Heart left ventricle (tissue), 16 donors: ENCODE measurements around the gene TRIM24. TPM values are rescaled to one million over a fixed set of nuclear protein-coding genes. Genes with fewer than 3 reads are reported as not detected.

Source experiments
- ATAC-seq, 4 donors: fragments of 200-7000 bp; cut with Tn5 transposase; one replicate each; pipeline ENCODE4 v1.9.1; 2020 to 2022; ENCODE audit warnings: moderate library complexity in 4 of 4, mild to moderate bottlenecking in 3 of 4, moderate number of reproducible peaks in 1 of 4
- DNase-seq, 5 donors: peaks; one replicate each; pipeline ENCODE4 v3.0.0-alpha.2; 2020
- H3K27ac ChIP-seq, 12 donors: fragments of 200-600 bp; sonication (generic) in 4 of 12; one replicate each; pipeline versions ENCODE4 v1.5.0 to v1.8.0; 2016 to 2022; ENCODE audit warnings: mild to moderate bottlenecking in 2 of 12
- H3K27me3 ChIP-seq, 9 donors: fragments of 200-600 bp; sonication (generic) in 2 of 9; one replicate each; pipeline versions ENCODE4 v1.5.1 to v1.8.0; 2016 to 2022; ENCODE audit warnings: mild to moderate bottlenecking in 3 of 9
- H3K36me3 ChIP-seq, 9 donors: fragments of 200-600 bp; sonication (generic) in 2 of 9; one replicate each; pipeline versions ENCODE4 v1.5.0 to v1.8.0; 2018 to 2022; ENCODE audit warnings: mild to moderate bottlenecking in 2 of 9
- H3K4me1 ChIP-seq, 12 donors: fragments of 200-600 bp; sonication (generic) in 4 of 12; one replicate each; pipeline versions ENCODE4 v1.5.0 to v1.8.0; 2016 to 2022; ENCODE audit warnings: mild to moderate bottlenecking in 3 of 12
- H3K4me3 ChIP-seq, 12 donors: fragments of 200-600 bp; sonication (generic) in 4 of 12; one replicate each; pipeline versions ENCODE4 v1.5.0 to v1.8.0; 2017 to 2022; ENCODE audit warnings: mild to moderate bottlenecking in 9 of 12, moderate library complexity in 4 of 12
- H3K9me3 ChIP-seq, 12 donors: fragments of 200-600 bp; sonication (generic) in 4 of 12; one replicate each; pipeline versions ENCODE4 v1.5.0 to v1.8.0; 2016 to 2022; ENCODE audit warnings: mild to moderate bottlenecking in 1 of 12
- POLR2A ChIP-seq, 2 donors: fragments of 450-650 bp; IDR thresholded peaks; one replicate each; pipeline ENCODE4 v1.6.1; 2017; ENCODE audit warnings: antibody characterized with exemption in 2 of 2, mild to moderate bottlenecking in 2 of 2, moderate library complexity in 2 of 2
- WGBS, 4 donors: extraction: QIAGEN DNeasy Blood & Tissue Kit in 2 of 4; methylation state at CpG; one replicate each; pipeline versions ENCODE4 v1.1.5 to v1.1.7; 2013 to 2018; 5-methylcytosine and 5-hydroxymethylcytosine counted together
- intact Hi-C, 10 donors: fragments of 100-400 bp; cut with DNase I; formaldehyde crosslinking; loops; one replicate each; pipeline versions ENCODE4 v1.11.1 to v1.14.2; 2022
- polyA plus RNA-seq, 2 donors: library from polyadenylated mRNA; stranded (reverse); fragments of 200-250 nt; gene quantifications; one replicate each; pipeline ENCODE4 v1.2.3, GENCODE V29; 2013
- total RNA-seq, 9 donors: library from RNA; depleted of rRNA in 2 of 9; stranded (reverse); fragments of >200 nt in 2 of 9; fragmentation: NEBNext Ultra II Directional in 3 of 9; extraction: Animal tissue kit (Norgen Biotek cat#: 25700) in 3 of 9; gene quantifications; one replicate each; pipeline versions ENCODE4 v1.1.0 to v1.2.4, GENCODE V29; 2016 to 2023
- TF ChIP-seq, protein P1 (sequence below), 12 donors: fragments of 200-600 bp; sonication (generic) in 4 of 12; IDR thresholded peaks; one replicate each; pipeline versions ENCODE4 v1.5.0 to v1.8.0; 2018 to 2022; ENCODE audit warnings: antibody characterized with exemption in 12 of 12, mild to moderate bottlenecking in 5 of 12
- donor health status: ischemic (EF 13 %, LVEDD 7.1; RV severe dilation, severe dysfunction).
- donor health status: healthy with polysubstance abuse.
- donor health status: DM: no; HTN: yes; CAD: no.
- donor health status: DM: no; HTN: no; CAD: no.
- donor health status: ischemic (EF 25% LVEDD 6.9; RV normal size, moderate dysfunction).
- donor health status: ischemic (EF 25% LVEDD 5.7; RV mildly dilated, moderate dysfunction).
- donor health status: healthy.
- donor health status: DM: yes; HTN: yes; CAD: no.
- donor health status: ischemic (EF 35%, LVEDD 5.7; RV mildly dilated, moderate dysfunction).
- donor health status: nonischemic (EF 11% LVEDD 7.7; RV severe dilation, severe dysfunction).
- donor health status: DM: yes; HTN: yes; CAD: no.
- donor health status: PGD.
- donor health status: ischemic (EF 29% LVEDD 5.4; RV normal size, mild dysfunction).
- donor health status: nonischemic (EF 23%, LVEDD 6.1; RV moderate dilation, normal function).

The TRIM24 gene
- total and polyA plus RNA-seq, 11 donors: 9.0 to 27.2 (median 16.8) TPM

DNA sequence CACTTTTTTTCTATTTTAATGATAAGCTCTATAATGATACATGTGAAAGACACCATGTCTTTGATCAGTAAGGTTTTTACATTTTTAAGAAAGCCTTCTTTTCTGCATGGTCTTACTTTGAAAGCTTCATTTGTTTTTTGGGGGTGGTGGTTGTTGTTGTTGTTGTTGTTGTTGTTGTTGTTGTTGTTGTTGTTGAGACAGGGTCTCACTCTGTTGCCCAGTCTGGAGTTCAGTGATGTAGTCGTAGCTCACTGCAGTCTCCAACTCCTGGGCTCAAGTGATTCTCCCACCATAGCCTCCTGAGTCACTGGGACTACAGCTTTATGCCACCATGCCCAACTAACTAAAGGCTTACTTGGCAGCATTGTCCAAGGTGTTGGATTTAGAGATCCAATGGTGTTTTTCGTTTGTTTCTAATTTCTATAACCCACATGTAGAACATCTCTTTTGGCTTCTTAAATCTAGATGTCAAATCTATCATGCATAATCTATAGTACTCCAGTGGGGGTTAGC, 45.4 kb downstream of the TRIM24 start:
- Histone ChIP-seq H3K27ac (no peak overlapping the region), H3K4me1 (peaks cover 0 to 27% (median 0%) of the 10 kb centered on the region in 12 donors), H3K27me3 (no peaks in the 10 kb centered on the region), H3K4me3 (no peak overlapping the region), H3K9me3 (no peaks in the 10 kb centered on the region), H3K36me3 (peaks cover 0 to 22% (median 3%) of the 10 kb centered on the region in 9 donors)
- DNase-seq (no peak), ATAC-seq (no peak)
- 95 to 98% (median 96%) methylated on average over 2 of the region's 2 CpGs for WGBS, 4 donors
- intact Hi-C loops: no loop called here
- TF ChIP-seq, protein P1, sequence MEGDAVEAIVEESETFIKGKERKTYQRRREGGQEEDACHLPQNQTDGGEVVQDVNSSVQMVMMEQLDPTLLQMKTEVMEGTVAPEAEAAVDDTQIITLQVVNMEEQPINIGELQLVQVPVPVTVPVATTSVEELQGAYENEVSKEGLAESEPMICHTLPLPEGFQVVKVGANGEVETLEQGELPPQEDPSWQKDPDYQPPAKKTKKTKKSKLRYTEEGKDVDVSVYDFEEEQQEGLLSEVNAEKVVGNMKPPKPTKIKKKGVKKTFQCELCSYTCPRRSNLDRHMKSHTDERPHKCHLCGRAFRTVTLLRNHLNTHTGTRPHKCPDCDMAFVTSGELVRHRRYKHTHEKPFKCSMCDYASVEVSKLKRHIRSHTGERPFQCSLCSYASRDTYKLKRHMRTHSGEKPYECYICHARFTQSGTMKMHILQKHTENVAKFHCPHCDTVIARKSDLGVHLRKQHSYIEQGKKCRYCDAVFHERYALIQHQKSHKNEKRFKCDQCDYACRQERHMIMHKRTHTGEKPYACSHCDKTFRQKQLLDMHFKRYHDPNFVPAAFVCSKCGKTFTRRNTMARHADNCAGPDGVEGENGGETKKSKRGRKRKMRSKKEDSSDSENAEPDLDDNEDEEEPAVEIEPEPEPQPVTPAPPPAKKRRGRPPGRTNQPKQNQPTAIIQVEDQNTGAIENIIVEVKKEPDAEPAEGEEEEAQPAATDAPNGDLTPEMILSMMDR (IDR thresholded peaks at IDR 0.05): no peak
- no peak for TF ChIP-seq POLR2A (IDR thresholded peaks at IDR 0.05)

- intact Hi-C loops: no loop called here
- no peak for ATAC-seq
- Histone ChIP-seq H3K4me3 (no peak overlapping the region), H3K9me3 (no peaks in the 10 kb centered on the region), H3K27ac (no peak overlapping the region), H3K4me1 (peaks cover 0 to 20% (median 0%) of the 10 kb centered on the region in 12 donors), H3K36me3 (peaks cover 0 to 22% (median 3%) of the 10 kb centered on the region in 9 donors), H3K27me3 (no peaks in the 10 kb centered on the region)
- DNase-seq: no peak
- WGBS, 4 donors: 0 to 41% (median 15%) methylated on average over 1 of the region's 1 CpG
- TF ChIP-seq, protein P1 (IDR thresholded peaks at IDR 0.05): no peak
- TF ChIP-seq POLR2A (IDR thresholded peaks at IDR 0.05): no peak
Observed at GRCh38 chr7:138506764-138507163, 46.7 kb downstream of the TRIM24 start.

DNA sequence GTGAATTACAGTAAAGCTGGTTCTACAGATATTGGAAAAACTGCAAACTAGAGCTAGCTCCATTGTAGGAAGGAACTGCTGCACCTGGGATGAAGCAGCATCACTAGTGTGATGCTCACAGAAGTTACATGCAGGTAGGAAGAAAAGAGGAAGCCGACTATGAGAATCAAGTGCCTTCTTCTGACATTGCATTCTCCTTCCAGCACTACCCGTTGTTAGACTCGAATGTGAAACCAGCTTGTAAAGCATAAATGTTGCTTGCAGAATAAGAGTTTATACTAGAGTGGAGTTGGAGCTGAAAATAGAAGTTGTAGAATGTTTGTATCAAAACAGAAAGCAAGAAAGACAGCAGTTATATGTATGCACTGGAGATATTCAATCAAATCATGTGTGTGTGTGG, 49.9 kb downstream of the TRIM24 start:
- Histone ChIP-seq H3K4me3 (no peak overlapping the region), H3K9me3 (no peaks in the 10 kb centered on the region), H3K27ac (peak overlapping the region in 1 of 12 donors; percentile 39), H3K36me3 (peaks cover 0 to 20% (median 1%) of the 10 kb centered on the region in 9 donors), H3K4me1 (peaks cover 0 to 17% (median 8%) of the 10 kb centered on the region in 12 donors), H3K27me3 (no peaks in the 10 kb centered on the region)
- intact Hi-C loops: loop anchor here in 1 of 10 donors (10.0 kb wide), 1 partner anchor 45 kb away; the partner anchor contains the start of gene TRIM24
- TF ChIP-seq POLR2A (IDR thresholded peaks at IDR 0.05): no peak
- TF ChIP-seq, protein P1 (IDR thresholded peaks at IDR 0.05): no peak
- DNase-seq (no peak), ATAC-seq (no peak)
- 76 to 87% (median 82%) methylated on average over 3 of the region's 3 CpGs for WGBS, 4 donors

GRCh38 chr7:138512092-138512858, 52.2 kb downstream of the TRIM24 start:
- Histone ChIP-seq H3K4me3 (no peak overlapping the region), H3K36me3 (peaks cover 0 to 33% (median 11%) of the 10 kb centered on the region in 9 donors), H3K4me1 (peaks cover 0 to 17% (median 6%) of the 10 kb centered on the region in 12 donors), H3K27ac (no peak overlapping the region), H3K27me3 (no peaks in the 10 kb centered on the region), H3K9me3 (no peaks in the 10 kb centered on the region)
- WGBS, 4 donors: 98 to 99% (median 98%) methylated on average over 3 of the region's 3 CpGs; no CpG with 5 or more reads in 1 of the 4 donors
- ATAC-seq: no peak
- TF ChIP-seq POLR2A (IDR thresholded peaks at IDR 0.05): no peak
- TF ChIP-seq, protein P1 (IDR thresholded peaks at IDR 0.05): no peak
- intact Hi-C loops: loop anchor here in 1 of 10 donors (10.0 kb wide), 1 partner anchor 47 kb away; the partner anchor contains the start of gene TRIM24
- no peak for DNase-seq
